Germinal center (tissue), 1 donor: ENCODE results near the gene ZNF556.
"Not testable (repeated sequence)": the region's sequence is repeated elsewhere in the genome, so short reads cannot be mapped to it uniquely, and the experiment has no call there.

Source experiments
- DNase-seq: peaks from one replicate; pipeline ENCODE4 v3.0.0; 2012; ENCODE audit warnings: mixed read lengths, low spot score

ZNF556 gene

DNA sequence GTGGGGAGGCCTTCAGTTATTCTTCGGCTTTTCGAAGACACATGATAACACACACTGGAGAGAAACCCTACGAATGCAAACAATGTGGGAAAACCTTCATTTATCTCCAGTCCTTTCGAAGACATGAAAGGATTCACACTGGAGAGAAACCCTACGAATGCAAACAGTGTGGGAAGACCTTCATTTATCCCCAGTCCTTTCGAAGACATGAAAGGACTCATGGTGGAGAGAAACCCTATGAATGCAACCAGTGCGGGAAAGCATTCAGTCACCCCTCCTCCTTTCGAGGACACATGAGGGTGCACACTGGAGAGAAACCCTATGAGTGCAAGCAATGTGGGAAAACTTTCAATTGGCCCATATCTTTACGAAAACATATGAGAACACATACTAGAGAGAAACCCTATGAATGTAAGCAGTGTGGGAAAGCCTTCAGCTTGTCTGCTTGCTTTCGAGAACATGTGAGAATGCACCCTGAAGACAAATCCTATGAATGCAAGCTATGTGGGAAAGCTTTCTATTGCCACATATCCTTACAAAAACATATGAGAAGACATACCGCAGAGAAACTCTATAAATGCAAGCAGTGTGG lies 14.0 kb upstream of the ZNF556 start:
- DNase-seq = no peak

DNA sequence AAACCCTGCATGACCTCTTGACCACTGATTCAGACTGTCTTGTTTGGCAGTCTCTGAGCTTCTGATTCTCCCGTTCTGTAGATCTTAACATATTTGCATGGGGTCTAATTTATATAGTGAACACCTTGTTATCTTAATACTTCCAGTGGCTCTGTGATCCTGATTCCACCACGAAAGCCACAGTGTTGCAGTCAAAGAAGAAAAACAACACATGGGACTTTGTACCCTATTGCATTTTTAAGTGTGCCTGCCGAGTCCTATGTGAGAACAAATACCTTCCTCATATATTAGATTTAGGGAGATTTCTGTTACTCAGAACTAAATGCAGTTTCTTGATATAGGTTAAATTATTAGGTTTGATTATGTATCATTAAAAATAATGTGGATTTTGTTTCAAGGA lies 12.3 kb upstream of the ZNF556 start:
- no peak for DNase-seq

DNA sequence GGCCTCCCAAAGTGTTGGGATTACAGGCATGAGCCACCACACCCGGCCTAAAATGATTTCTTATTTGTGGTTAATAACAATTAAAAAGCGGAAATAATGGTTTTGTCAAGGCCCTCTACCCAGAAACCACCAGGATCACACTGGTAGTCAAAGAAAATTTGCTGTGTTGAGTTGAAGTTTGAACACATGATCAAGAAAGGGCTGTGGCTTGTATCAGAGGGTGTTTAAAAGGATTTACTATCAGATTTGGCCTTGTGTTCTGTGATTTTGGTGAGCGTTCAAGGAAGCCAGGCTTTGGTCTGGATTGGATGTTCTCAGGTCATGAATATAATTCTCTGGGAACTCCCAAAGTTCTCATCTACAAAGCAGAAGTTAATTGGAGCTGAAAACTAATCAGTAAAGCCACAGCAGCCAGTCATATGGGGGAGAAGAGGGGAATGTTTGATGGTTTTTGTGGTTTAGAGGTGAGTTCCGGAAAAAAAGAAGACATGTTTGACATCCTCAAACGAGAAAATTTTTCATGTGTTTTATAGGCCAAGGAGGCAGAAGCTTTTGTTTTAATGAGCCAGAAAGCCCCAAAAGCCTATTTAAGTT lies 10.6 kb upstream of the ZNF556 start:
- no peak for DNase-seq

DNA sequence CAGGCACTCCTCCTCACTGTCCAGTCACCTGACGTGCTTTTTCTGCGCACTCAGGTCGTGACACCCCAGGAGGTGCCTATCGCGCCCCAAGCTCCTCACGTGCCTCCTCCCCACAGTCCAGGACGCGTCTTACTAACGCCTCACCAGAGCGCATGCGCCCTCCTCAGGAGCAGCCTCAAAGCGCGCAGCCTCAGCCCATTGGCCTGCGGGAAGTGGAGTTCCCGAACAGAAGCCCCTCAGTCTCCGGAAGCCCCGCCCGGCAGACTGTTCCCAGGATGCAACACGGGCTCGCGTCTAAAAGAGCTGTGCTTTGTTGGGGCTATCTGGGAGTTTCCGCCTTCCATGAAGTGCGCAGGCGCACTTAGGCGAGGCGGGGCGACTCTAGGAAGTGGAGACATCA lies 8.3 kb upstream of the ZNF556 start:
- DNase-seq = no peak

DNA sequence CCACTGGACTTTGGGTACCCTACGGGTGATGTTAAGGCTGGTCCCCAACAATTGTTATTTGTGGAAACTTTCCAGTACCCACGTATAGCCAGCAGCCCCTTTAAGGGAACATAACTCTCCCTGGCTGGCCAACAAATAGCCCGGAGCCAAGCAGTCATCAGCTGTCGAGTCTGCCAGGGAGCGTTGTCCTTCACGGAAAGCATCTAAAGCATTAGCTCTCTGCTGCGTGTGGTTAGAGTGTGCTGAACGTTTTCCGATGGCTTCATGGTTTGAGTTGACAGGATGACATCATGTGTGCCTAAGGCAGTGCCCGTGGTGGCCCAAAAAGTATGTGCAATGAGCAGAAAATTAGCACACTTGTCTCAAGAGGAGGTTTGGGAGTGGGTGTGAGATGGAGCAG lies 3.3 kb upstream of the ZNF556 start:
- DNase-seq = no peak

DNA sequence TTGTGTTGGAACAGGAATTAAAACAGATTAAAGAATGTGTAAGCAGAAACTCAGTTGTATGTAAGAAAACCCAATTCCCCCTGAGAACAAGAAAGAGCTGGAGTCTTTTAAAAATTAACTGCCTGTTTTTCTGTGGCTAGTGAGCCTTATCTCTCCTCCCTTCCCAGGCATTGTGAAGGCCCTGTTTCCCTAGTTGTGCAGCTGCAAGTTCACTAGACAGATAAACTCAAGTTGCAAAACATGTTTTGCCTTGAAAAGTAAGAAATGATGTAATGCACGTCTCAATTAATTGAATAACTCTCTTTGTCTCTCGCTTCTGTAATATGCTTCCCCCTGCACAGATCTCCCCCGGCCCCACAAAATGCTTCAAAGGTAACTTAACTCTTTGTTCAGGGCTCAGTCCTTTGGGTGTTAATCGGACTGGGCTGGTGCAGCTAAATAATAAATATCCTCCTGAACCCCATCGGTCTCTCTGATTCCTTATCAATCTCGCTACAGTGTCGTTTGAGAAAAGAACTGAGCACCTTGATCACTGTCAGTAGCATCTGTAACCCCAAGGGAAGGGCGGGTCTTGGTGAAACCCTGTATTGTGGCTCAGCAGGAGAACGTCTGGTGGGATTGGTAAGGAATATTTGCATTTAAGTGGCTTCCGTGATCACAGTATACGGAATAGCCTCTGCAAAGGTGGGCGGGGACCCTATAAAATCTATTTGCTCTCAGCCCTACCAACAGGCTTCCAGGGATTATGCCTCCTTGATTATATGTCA lies 1.6 kb upstream of the ZNF556 start:
- no peak for DNase-seq

DNA sequence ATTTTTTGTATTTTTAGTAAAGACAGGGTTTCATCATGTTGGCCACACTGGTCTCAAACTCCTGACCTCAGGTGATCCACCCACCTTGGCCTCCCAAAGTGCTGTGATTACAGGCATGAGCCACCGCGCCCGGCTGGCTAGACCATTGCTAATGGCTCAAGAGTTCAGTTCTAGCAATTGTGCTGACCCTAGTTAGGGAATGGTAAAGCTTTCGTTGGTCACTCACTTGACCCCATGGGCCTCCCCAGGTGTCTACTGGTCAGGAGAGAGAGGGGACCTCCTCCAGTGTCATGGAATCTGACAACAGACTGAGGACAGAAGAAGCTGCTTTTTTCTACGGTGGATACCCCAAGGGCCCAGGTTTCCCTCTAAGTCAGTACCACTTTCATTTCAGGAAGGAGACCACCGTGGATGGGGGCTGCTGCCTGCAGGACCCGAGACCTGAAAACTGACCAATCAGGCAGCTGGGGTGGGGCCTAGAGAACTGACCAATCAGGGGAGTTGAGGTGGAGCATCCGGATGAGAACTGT lies 575 bp upstream of the ZNF556 start:
- no peak for DNase-seq

DNA sequence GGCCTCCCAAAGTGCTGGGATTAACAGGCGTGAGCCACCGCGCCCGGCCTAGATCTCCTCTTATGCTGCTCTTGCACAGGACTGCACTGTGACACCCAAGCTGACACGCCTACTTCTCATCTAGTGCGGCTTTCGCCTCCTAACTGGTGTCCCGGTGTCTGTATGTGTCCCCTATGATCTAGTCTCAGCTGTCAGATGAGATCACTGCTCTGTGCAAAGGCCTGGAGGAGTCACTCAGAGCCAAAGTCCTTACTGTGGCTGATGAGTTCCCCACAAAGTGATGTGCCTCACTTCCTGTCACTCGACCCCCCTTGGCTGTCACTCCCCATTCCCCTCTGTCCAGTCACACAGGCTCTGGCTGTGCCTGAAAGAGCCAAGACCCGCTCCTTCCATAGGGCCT lies 2.5 kb downstream of the ZNF556 start:
- no peak for DNase-seq

DNA sequence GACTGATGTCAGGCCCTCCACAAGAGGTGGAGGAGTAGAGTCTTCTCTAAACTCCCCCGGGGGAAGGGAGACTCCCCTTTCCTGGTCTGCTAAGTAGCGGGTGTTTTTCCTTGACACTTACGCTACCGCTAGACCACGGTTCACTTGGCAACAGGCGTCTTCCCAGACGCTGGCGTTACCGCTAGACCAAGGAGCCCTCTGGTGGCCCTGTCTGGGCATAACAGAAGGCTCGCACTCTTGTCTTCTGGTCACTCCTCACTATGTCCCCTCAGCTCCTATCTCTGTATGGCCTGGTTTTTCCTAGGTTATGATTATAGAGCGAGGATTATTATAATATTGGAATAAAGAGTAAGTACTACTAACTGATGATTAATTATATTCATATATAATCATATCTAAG lies 5.0 kb downstream of the ZNF556 start:
- DNase-seq = not testable (repeated sequence)

DNA sequence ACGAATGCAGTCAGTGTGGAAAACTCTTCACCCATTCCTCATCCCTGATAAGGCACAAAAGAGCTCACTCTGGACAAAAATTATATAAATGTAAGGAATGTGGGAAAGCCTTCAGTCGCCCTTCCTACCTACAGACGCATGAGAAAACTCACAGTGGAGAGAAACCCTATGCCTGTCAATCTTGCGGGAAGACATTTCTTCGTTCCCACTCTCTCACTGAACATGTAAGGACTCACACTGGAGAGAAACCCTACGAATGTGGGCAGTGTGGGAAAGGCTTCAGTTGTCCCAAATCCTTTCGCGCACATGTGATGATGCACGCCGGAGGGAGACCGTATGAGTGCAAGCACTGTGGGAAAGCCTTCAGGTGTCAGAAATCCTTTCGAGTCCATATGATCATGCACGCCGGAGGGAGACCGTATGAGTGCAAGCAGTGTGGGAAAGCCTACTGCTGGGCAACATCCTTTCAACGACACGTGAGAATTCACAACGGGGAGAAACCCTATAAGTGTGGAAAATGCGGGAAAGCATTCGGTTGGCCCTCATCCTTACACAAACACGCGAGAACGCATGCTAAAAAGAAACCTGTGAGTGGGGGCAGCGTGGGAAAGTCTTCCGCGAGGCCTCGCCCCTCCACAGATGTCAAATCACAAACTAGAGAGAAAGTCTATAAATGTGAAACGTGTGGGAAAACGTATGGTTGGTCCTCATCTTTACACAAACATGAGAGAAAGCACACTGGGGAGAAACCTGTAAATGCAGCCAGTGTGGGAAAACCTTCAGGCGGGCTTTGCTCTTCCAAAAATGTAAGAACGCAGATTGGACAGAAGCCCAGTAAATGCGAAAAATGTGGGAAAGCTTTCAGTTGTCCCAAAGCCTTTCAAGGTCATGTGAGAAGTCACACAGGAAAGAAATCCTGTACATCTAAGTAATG lies 10.5 kb downstream of the ZNF556 start:
- DNase-seq = no peak

DNA sequence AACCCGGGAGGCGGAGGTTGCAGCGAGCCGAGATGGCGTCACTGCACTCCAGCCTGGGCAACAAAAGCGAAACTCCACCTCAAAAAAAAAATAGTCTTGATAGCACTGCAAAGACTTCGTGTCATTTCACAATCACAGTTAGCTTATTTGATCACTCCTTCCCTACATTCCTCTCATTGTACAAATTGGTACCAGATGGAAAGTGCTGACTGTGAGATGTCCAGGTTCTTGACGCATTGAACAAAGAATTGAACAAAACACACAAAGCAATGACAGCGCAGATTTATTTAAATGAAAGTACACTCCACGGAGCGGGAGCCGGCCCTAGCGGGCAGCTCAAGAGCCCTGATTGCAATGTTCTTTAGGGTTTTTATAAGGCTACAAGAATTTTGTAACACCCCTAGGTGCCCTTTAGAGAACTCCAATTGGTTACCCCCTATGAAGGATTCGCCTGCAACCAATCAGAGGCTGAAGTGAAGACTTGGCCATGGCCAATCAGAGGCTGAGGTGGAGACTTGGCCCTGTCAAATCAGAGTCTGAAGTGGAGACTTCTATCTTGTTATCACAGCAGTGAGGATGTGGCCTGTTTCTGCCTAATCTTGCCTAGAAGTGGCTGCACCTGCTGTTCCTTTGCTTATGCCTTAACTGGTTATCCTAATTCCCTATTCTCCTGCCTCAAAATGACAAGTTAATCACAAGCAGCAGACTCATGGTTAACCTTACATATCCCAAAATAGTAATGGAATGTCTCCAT lies 16.7 kb downstream of the ZNF556 start:
- no peak for DNase-seq

DNA sequence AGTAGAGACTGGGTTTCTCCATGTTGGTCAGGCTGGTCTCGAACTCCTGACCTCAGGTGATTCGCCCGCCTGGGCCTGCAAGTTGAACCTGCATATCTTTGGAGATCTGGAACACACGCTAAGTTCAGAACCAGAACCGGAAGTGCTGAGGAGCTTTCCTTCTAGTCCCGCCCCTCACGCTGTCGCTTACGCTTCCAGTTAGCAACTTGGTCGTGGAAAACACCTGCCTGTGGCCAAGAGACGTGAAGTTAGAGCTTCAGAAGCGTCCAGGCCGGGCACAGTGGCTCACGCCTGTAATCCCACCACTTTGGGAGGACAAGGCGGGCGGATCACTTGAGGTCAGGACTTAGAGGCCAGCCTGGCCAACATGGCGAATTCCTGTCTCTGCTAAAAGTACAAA lies 18.6 kb downstream of the ZNF556 start:
- DNase-seq = no peak

DNA sequence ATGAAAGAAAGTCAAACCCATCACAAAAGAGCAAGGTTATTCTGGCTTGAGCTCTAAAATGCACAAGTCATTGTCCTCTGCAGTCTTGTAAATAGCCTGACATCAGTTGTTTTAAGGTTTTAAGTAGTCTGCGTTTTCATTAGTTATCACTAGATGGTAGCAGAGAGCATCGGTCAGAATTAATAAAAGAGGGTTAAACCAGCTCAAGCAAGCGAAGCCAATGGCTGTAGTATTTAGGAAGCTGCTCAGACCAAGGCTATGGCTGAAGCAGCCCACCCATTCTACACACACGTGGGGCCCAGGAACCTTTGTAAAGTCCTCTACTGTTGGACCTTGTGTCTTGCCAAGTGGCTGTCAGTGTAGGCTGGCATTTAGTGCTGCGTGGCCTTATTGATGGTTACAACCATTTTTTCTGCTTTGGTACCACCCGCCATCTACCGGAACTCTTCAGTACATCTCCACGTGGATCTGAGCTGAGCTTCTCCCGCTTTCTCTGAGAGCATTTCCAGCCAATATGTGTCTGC lies 20.3 kb downstream of the ZNF556 start:
- peak; percentile 64 for DNase-seq

DNA sequence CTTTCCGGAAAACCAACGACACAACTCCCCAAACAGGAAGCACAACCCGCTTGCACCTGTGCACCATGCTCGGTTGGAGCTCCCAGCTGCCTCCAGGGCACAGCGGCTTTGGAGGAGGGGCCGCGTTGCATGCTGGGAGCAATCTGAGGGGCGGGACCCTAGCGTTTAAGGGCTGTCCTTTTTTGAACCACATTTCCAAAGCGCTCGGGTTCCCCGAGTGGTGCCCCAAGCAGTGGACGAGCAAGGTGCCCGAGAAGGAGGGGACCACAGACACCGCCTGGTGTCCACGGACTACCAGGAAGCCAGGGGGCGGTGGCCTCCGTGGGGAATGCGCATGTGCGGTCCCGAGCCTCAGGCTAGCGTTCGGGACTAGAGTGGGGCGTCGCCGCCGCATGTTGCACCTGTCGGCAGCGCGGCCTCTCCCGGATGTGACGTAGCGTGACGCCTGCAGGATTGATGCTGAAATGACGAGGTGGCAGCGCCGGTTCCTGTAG lies 21.6 kb downstream of the ZNF556 start:
- peak; percentile 49 for DNase-seq

DNA sequence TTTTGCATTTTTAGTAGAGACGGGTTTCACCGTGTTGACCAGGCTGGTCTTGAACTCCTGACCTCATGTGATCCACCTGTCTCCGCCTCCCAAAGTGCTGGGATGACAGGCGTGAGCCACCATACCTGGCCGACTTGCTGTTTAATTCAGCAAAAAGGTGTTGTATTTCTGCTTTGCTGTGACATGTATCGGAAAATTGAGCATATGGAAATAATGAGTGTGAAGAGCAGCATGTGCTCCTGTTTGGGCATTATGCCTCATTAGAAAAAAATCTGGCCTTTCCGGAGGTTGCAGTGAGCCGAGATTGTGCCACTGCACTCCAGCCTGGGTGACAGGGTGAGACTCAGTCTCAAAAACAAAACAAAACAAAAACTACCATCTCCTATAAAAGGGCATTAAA lies 23.4 kb downstream of the ZNF556 start:
- not testable (repeated sequence) for DNase-seq

DNA sequence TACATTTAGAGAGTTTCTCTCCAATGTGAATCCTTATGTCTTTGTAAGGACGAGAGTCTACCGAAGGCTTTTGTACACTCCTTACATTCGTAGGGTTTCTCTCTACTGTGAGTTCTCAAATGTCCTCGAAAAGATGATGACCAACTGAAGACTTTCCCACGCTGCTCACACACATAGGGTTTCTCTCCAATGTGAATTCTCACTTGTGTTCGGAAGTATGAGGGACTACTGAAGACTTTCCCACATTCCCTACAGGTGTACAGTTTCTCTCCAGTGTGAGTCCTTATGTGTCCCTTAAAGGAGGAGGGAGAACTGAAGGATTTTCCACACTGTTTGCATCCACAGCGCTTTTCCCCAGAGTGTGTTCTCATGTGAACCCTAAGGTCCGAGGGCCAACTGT lies 29.6 kb downstream of the ZNF556 start:
- DNase-seq = no peak

DNA sequence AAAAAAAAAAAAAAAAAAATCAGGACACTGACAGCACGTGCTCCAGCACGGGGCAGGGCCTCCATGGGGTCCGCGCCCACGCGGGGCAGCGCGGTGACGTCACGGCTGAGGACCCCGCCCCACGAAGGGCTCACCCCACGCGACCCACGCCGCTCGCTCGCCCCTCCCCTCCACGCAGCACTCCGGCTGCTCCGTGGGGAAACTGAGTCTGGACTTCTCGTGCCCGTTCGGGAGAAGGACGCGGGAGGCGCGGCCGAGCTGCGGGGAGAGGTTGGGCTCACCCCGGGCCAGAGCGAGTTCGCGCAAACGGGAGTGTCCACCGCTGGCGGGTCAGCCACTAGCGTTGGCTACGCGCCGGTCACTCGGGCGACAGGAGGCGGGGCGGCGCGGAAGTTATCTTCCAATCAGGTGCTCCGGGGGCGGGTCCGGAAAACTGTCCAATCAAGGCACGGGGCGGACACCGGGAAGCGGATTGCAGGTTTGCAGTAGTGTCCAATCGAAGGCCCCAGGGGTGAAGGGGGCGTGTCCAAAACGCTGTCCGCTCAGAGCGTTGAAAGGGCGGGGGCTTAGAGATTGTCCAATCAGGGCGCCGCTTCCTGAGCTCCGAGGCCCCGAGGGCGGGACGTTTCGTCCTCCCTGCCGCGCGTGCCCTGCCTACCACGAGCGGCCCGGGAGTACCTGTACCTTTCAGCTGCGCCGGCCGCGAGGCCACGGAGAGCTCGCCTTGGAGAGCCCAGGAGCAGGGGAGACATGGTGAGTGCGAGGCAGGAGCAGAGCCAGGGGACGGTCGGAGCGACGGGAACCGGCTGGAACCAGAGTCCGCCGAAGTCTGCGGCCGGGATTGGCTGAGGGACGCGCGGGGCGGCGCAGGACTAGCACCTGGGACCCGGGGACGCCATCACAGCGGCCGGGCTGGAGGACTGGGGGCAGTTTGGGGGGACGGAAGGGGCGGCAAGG lies 33.4 kb downstream of the ZNF556 start, which contains the start of gene ZNF57:
ZNF57 (plus strand) TSS at position 633 of the 957 bp plus-strand sequence; CDS start at position 751, 118 bp downstream.
- DNase-seq = peak; percentile 99

DNA sequence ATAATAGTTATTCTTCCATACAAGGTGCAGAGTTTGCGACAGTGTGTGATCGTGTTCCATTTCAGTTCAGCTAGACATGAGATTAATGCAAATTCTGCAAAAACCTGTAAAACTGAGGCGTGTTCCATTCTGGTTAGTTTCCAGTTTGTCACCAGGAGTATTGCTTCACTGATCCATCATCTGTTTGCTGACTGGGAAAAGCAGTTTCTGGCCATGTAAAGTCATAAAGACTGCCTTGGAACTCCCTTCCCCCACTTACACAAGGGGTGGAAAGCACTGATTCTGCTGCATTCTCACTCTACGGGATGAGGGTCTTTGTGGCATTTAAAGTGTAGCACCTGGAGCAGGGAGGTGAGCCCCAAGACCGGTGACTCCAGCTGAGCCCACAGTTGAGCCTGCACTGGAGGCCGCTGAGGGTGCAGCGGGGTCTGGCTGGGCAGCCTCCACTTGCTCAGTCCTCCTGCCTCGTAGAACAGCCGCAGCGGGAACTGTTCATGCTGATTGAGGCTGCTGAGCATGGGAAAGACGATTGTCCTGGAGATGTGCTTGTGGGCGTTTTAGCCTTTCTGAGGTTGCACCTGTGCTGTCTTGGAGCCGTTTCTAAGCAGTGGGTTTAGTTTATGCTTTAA lies 35.6 kb downstream of the ZNF556 start:
- no peak for DNase-seq

DNA sequence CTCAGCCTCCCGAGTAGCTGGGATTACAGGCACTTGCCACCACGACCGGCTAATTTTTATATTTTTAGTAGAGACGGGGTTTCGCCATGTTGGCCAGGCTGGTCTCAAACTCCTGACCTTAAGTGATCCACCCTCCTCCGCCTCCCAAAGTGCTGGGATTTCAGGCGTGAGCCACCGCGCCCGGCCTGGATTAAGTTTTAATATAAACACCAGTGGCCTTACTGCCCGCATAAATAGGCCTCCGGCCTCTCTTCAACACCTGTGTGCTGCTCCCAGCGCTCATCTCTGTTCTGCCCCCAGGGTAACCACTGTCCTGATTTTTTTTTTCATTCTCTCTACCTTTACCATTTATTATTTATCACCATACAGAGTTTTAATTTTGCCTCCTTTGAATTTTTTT lies 36.2 kb downstream of the ZNF556 start:
- DNase-seq = not testable (repeated sequence)
